ENCODE results near the gene ADARB2.

DNA sequence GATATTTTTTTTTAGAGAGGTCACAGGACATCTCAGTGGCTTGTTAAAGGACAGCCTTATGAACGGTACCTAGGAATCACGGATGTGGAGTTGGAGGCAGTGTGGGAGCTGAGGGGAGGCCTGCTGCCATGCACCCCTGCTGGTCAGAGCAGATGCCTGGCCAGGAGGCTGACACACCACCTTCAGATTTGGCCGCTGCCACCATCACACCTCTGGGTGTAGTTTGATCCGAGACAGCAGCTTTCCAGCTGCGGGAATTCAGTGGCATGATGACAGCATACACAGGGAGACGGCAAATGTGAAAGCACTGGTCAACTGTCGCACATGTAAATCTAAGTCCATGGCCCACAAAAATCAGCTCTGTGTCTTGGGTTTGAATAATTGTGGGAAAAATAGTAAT is 285.4 kb downstream of the ADARB2 start:
- TF ChIP-seq EZH2phosphoT487 (IDR thresholded peaks at IDR 0.05; ENCODE audit: borderline replicate concordance, low read depth) (no peak), YY1 (IDR thresholded peaks at IDR 0.05; ENCODE audit: low read depth) (no peak), GATA2 (CRISPR knock-in tag; IDR thresholded peaks at IDR 0.05) (no peak)
- TF ChIP-seq, protein P1, sequence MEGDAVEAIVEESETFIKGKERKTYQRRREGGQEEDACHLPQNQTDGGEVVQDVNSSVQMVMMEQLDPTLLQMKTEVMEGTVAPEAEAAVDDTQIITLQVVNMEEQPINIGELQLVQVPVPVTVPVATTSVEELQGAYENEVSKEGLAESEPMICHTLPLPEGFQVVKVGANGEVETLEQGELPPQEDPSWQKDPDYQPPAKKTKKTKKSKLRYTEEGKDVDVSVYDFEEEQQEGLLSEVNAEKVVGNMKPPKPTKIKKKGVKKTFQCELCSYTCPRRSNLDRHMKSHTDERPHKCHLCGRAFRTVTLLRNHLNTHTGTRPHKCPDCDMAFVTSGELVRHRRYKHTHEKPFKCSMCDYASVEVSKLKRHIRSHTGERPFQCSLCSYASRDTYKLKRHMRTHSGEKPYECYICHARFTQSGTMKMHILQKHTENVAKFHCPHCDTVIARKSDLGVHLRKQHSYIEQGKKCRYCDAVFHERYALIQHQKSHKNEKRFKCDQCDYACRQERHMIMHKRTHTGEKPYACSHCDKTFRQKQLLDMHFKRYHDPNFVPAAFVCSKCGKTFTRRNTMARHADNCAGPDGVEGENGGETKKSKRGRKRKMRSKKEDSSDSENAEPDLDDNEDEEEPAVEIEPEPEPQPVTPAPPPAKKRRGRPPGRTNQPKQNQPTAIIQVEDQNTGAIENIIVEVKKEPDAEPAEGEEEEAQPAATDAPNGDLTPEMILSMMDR (IDR thresholded peaks at IDR 0.05), result no peak
- TF ChIP-seq, protein P2, sequence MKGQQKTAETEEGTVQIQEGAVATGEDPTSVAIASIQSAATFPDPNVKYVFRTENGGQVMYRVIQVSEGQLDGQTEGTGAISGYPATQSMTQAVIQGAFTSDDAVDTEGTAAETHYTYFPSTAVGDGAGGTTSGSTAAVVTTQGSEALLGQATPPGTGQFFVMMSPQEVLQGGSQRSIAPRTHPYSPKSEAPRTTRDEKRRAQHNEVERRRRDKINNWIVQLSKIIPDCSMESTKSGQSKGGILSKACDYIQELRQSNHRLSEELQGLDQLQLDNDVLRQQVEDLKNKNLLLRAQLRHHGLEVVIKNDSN (IDR thresholded peaks at IDR 0.05; ENCODE audit: borderline replicate concordance, low read depth), result no peak
- TF ChIP-seq, protein P3, sequence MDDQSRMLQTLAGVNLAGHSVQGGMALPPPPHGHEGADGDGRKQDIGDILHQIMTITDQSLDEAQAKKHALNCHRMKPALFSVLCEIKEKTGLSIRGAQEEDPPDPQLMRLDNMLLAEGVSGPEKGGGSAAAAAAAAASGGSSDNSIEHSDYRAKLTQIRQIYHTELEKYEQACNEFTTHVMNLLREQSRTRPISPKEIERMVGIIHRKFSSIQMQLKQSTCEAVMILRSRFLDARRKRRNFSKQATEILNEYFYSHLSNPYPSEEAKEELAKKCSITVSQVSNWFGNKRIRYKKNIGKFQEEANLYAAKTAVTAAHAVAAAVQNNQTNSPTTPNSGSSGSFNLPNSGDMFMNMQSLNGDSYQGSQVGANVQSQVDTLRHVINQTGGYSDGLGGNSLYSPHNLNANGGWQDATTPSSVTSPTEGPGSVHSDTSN (IDR thresholded peaks at IDR 0.05), result no peak
